Activated CD8-positive, alpha-beta memory T cell treated with anti-CD3 and anti-CD28 coated beads for 24 hours (primary cell): ENCODE data around the gene TMEM147.

Experiments
- DNase-seq: peaks from one replicate; pipeline ENCODE4 v3.0.0-alpha.2; 2020

Gene TMEM147

DNA sequence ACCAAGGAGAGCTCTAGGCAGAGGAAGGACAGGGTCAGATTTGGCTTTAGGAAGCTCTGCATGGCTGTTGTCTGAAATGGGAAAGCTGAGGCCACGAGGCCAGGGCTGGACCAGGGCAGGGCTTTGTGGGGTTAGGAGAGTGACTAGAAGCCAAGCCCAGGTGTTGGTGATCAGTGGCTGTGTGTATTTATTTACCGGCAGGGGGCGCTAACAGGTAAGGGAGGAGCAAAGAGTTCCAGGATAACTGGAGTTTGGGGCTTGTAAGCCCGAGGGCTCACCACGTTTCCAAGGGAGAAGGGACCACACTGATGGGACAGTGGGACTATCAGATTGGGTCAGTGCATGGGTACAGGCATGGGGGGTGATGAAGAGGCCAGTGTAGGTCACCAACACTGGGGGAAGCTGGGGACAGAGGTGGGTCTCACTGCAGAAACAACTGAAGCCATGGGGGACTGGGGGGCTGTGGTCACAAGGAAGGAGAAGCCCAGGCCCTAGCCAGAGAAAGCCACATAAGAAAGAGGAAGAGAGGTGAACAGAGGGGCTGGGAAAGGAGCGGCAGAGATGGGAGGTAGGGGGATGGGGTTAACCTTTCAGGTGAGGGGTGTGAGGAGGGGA lies 3.9 kb downstream of the TMEM147 start:
- DNase-seq, result peak; percentile 75

GRCh38 chr19:35549879-35550523 lies 4.6 kb downstream of the TMEM147 start:
- DNase-seq, result no peak

DNA sequence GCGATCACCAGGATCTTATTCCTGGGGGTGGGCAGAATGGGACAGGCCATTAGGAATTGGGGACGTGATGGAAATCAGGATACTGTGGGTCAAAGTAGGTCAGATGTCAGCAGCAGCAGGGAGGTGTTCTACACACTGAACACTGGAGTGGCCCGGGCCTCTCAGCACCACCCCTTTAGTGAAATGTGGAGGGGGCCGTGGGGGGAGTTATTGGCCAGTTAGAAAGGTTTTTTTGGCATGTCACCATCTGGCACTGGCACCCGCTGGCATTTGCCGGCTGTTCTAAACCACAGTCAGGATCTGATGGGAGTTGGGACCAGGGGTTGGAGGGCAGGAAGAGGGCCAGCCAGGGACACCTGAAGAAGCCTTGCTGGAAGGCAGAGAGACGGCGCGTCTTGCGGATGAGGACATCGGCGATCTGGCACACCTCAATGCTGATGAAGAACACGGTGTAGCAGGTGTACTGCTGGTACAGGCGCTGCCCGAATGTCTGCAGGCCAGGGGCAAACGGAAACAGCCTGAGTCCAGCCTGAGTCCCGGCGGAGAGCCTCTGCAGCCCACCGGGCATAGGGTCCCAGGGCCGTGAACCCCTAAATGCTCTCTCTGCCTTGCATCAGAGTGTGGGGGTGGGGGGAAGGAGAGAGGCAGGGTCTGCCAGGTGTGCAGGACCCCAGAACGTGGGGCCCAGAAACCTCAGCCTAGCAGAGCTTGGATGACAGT lies 5.8 kb downstream of the TMEM147 start:
- no peak for DNase-seq

DNA sequence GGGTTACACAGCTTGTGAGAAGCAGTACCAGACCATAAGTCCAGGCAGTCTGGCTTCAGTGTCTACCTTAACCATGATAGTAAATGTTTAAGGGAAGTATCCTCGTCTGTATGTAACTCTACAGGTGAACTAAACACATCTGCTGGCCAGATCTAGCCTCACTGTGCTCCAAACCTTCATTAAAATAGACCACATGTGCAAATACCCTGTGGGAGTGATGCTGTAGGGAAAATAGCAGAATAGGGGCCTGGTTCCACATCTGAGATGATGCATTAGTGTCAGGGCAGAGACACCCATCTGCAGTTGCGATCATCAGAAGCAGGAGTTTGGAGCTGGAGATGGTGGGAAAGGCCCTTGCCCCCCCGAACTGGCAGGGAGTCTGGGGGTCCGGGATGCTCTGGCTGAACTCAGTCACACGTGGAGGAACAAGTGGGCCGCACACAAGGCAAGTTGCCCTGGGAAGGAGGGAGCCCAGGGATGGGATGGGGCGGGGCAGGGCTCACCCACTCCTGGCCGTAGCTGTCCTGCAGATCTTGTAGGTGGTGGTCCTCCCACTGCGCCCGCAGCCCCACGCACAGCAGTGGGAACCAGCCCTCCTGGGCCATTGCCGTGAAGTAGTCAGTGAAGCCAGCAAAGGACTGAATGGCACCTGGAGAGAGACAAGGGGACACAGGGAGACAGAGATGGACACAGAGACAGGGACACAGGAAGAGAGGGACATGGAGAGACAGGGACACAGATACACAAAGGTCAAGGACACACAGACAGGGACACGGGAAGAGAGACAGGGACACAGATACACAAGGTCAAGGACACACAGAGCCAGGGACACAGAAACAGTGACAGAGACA lies 7.3 kb downstream of the TMEM147 start:
- DNase-seq, result no peak

GRCh38 chr19:35553385-35554000 lies 8.1 kb downstream of the TMEM147 start:
- no peak for DNase-seq

DNA sequence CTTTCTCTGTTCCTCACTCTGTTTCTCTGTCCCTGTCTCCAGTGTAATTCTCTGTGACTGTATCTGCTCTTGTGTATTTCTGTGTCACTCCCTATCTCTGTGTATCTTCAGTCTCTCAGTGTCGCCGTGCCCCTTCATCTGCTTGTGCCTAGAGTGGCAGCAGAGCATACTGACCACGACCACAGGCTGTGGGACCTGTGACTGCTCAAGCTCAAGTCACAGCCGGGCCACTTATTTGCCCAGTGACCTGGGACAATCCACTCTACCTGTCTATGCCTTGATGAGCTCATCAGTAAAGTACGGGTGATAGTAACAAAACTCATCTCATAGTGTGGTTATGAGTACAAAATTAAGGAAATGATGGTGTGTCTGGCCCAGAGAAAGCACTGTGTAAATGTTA lies 8.7 kb downstream of the TMEM147 start:
- DNase-seq, result no peak

- no peak for DNase-seq
Observed at GRCh38 chr19:35555301-35556005, 10.0 kb downstream of the TMEM147 start.

DNA sequence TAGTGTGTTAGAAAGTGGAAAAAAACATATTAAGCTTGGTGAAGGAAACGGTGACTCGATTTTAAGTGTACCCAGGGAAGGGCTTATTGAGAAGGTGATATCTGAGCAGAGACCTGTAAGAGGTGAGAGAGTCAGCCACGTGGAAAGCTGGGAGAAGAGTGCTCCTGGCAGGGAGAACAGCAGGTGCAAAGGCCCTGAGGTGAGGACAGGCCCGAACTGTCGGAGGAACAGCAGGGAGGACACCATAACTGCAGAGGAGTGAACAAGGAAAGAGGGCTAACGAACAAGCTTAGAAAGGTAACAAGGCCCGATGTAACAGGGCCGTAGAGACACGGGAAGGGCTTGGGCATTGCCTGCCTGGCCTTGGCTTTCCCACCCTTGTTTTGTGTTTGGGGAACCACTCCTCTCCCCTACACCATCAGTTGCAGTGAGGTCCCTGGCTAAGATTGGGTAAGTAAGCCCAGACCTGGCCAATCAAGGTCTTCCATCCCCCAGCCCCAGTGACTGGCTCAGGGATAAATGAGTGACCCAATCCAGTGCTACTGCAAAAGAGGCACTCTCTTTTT lies 10.7 kb downstream of the TMEM147 start:
- no peak for DNase-seq

DNA sequence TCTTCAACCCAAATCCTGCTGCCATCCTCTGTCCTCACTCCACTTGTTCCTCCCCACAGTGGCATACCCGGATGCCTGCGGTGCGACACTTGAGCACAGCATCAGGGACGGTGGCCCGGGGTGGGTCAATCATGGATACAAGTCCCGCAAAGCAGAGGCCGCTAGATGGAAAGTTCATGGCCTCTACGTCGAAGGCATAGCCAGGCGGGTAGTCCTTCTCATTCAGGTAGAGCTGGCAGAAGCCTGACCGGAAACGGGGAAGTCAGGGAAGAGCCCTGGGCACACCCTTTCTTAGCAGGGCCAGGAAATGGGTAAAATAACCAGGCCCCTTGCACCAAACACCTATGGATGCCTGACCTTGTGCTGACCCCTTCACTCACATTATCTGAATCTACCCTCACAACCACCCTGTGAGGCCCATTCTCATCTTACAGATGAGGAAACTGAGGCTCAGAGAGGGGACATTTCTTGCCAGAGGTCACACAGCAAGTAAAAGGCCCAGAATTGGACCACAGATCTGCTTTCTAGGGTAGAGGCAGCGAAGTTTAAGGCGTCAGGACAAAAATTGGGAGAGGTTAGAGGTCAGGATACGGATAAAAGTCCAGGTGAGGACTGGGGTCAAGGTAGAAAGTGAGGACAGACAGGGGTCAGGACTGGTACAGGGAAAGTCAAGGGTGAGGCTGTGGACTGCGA lies 11.6 kb downstream of the TMEM147 start:
- no peak for DNase-seq

GRCh38 chr19:35557539-35558399 lies 12.3 kb downstream of the TMEM147 start:
- peak; percentile 82 for DNase-seq

GRCh38 chr19:35558400-35559280 lies 13.2 kb downstream of the TMEM147 start:
- no peak for DNase-seq

GRCh38 chr19:35559281-35559659 lies 13.8 kb downstream of the TMEM147 start:
- DNase-seq, result no peak

- DNase-seq, result no peak
Observed at GRCh38 chr19:35559781-35560180, 14.4 kb downstream of the TMEM147 start.

DNA sequence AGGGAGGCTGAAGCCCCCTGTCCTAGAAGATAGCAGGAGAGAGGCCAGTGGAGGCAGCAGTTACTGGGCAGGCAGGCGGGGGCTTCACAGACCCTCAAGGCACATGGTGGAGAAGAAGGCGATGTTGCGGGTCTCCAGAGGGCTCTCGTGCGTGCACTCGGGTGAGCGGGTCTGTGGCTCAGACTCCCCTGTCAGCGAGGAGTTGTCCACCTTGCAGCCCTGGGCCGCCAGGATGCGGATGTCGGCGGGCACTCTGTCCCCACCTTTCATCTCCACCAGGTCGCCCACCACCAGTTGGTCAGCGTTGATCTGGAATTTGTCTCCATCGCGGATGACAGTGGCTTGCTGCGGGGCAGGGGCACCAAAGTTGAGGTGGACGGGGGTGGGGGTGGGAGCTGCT lies 14.8 kb downstream of the TMEM147 start:
- no peak for DNase-seq

- no peak for DNase-seq
Observed at GRCh38 chr19:35560677-35561076, 15.3 kb downstream of the TMEM147 start.

DNA sequence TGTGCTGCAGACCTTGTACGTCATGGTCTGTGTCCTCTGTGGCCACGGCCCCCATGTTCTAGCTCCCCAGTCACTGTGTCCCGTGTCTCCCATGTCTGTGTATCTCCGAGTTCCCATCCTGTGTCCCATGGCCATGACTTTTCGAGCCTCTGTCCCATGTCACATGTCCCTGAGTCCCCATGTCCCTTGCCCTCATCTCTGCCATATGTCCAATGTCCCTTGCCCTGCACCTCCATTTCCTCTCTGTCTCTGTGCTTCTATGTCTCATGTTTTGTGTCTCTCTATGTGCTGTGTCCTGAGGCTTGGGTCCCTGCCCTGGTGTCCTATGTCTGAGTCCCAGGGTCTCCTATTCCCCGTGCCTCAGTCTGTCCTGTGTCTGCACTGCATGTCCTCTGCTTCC lies 16.0 kb downstream of the TMEM147 start:
- DNase-seq, result no peak

- no peak for DNase-seq
Observed at GRCh38 chr19:35562336-35562735, 16.9 kb downstream of the TMEM147 start.

DNA sequence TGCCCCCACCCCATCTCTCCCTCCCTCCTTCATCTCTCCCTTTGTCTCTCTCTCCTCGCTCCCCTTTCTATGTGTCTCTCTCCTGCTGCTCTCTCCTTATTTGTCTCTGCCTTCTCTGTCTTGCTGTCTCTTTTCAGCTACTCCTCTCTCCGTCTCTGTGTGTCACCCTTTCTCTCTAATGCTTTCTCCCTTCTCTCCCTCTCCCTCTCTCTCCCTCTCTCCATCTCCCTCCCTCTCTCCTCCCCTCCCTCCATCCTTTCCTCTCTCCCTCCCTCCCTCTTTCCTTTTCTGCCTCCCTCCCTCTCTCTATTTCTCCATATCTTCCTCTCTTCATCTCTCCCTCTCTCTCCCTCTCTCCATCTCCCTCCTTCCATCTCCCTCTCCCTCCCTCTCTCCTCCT lies 17.4 kb downstream of the TMEM147 start:
- no peak for DNase-seq

- DNase-seq, result no peak
Observed at GRCh38 chr19:35563207-35563829, 17.9 kb downstream of the TMEM147 start, which contains the start of gene ATP4A. Gene ATP4A, minus strand, starts transcription at chr19:35563658. Its CDS starts 29 bp downstream, at chr19:35563629.
